Neuron (in vitro differentiated cells): ENCODE measurements around the gene HMCN2.

Experiments
- H2AFZ ChIP-seq: one replicate; pipeline ENCODE4 v1.6.1; 2013; ENCODE audit warnings: low read depth, mild to moderate bottlenecking, inconsistent platforms, low read length, moderate library complexity
- H3K27me3 ChIP-seq: one replicate; pipeline ENCODE4 v1.6.1; 2013; ENCODE audit warnings: low read length; ENCODE audit not compliant: insufficient read depth
- H3K36me3 ChIP-seq: one replicate; pipeline ENCODE4 v1.6.1; 2013; ENCODE audit warnings: low read length; ENCODE audit not compliant: insufficient read depth
- H3K4me1 ChIP-seq: one replicate; pipeline ENCODE4 v1.6.1; 2013; ENCODE audit warnings: low read length; ENCODE audit not compliant: insufficient read depth
- H3K4me3 ChIP-seq: 2 replicates; pipeline ENCODE4 v1.5.1; 2013; ENCODE audit warnings: mild to moderate bottlenecking, low read length, moderate library complexity
- H3K9me3 ChIP-seq: one replicate; pipeline ENCODE4 v1.6.1; 2013; ENCODE audit warnings: low read length

The HMCN2 gene

DNA sequence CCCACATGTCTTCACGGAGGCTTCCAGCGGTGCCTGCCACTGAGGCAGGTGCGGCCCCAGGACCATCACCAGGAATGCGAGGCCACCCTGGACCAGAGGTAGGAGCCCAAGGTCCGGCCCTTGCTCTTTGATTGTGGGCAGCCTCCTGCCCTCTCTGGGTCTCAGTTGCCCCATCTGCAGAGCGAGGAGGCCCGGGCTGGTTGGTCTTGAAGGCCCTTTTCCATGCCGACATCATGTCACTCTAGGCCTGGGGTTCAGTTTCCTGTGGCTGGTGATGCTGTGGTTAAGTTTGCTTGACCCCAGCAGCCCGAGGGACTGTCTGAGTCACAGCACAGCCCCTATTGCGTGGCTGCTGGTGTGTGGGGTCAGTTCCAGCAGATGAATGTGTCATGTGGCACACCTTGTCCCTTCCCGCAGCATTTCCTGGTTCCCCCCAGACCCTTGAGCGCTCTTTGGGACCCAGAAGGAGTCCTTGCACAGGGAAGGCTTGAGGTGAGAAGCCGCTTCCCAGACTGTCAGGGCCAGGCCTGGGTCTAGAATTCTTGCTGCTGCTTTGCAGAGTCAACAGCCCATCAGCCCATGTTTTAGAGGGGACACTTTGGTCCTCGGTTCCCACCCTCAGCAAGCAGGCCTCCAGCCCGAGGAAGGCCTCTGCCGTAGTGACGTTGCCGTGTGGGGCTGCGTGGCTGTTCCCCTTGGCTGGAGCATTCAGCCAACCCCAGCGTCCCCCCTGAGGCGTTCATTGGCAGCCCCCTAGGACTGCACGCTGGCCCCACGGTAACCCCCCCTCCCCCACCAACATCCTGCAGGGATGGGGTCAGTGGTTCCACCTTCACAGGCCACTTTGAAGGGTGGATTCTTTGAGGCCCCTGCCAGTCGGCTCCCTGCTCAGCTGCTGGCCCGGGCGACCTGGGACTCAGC lies 31.0 kb upstream of the HMCN2 start:
- Histone ChIP-seq H3K9me3 (no peaks in the 10 kb centered on the region), H3K36me3 (peaks cover 25% of the 10 kb centered on the region), H3K27me3 (no peaks in the 10 kb centered on the region), H3K4me3 (no peak overlapping the region), H3K4me1 (peaks cover 4% of the 10 kb centered on the region), H2AFZ (no peak overlapping the region)

DNA sequence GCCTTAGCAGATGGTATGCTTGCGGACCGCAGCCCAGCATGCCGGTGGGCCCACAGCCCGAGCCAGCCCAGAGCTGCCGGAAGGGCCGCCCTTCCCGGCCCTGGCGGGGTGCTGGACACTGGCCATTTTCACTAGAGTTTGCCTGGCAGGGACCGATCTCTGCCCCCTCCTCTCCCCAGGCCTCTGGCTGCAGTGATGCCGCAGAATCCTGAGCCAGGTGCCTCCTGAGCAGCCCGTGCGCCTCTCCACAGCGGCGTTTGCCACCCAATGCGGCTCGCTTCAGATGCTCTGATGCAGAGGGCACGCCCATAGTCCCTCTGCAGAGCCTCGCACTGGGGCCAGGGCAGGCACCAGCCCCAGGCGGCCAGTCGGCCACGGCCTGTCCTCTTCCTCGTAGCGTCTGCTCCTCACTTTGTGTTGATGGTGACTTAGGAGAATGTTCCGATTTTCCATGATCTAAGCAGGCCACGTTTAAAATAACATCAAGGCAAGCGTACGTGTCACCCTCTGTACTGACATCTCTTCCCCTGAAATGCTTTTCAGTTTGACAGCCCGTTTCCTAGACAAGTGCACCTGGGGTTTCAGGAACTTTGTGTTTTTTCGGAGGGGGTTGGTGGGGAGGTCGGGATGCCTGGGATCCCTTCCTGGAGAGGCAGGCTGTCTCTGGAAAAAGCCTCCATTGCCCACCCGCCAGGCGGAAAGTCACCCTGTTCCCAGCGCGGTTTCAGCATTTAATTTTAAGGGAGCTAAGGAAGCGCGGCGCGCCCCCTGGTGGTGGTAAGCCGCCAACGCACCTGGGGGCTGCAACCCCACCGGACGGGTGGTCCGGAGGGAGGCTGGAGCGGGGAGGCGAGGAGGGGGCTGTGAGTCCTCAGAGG lies 29.8 kb upstream of the HMCN2 start:
- peaks cover 13% of the 10 kb centered on the region for H3K4me1 ChIP-seq
- no peaks in the 10 kb centered on the region for H3K9me3 ChIP-seq
- H3K27me3 ChIP-seq, result no peaks in the 10 kb centered on the region
- no peak overlapping the region for H2AFZ ChIP-seq
- no peak overlapping the region for H3K4me3 ChIP-seq
- H3K36me3 ChIP-seq, result peaks cover 21% of the 10 kb centered on the region

GRCh38 chr9:130236436-130236985 lies 29.0 kb upstream of the HMCN2 start:
- no peak overlapping the region for H3K4me3 ChIP-seq
- peaks cover 21% of the 10 kb centered on the region for H3K36me3 ChIP-seq
- no peak overlapping the region for H2AFZ ChIP-seq
- no peaks in the 10 kb centered on the region for H3K27me3 ChIP-seq
- peaks cover 15% of the 10 kb centered on the region for H3K4me1 ChIP-seq
- no peaks in the 10 kb centered on the region for H3K9me3 ChIP-seq

DNA sequence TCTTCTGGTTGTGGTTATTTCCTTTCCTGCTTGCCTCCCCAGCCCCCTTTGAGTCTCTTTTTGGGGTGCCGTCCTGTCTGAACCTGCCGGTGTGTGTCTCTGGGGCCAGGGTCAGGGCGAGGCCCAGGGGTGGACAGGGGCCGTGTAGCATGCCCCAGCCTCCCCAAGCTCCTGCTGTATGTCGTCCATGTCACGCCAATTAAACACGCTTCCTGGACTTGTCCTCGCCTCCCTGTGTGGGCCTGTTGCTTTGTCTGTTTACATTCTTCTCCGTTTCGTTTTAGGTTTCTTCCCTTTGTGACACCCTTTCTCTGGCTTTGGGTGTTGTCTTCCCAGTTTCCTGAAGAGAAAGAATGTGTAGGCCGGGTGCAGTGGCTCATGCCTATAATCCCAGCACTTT lies 28.5 kb upstream of the HMCN2 start:
- H3K9me3 ChIP-seq, result no peaks in the 10 kb centered on the region
- peaks cover 15% of the 10 kb centered on the region for H3K4me1 ChIP-seq
- no peaks in the 10 kb centered on the region for H3K27me3 ChIP-seq
- H3K36me3 ChIP-seq, result peaks cover 21% of the 10 kb centered on the region
- H3K4me3 ChIP-seq, result no peak overlapping the region
- H2AFZ ChIP-seq, result no peak overlapping the region

DNA sequence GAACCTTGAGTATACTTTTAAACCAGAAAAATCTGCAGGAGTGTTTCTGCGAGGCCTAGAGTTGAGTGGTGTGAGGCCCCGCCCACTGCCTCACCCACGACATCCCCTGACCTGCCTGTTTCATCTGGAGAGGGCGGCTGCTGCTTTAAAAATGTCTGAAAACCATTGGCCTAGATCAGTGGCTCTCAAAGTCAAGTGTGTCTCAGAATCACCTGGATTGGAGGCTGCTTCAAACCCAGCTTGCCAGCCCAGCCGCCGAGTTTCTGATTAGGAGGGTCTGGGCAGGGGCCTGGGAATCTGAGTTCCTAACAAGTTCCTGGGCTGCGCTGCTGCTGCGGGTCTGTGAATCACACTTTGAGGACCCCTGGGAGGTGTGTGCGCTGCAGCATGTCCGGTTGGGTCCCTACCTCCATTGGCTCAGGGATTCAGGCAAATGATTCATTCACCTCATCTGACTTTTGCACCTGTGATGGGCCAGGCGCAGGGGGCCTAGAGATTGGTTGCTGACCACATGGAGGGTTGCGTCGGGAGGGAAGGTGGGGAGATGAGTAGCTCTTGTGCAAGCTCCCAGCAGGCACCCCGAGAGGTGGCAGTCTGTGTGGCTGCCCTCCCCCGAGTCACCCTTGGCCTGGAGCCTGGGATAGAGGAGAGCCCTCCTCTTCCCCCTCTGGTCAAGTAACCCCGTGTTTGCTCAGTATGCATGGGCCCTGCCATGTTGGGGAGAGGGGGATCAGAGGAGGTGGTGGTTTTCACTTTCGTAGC lies 27.6 kb upstream of the HMCN2 start:
- peaks cover 17% of the 10 kb centered on the region for H3K36me3 ChIP-seq
- peaks cover 18% of the 10 kb centered on the region for H3K4me1 ChIP-seq
- no peaks in the 10 kb centered on the region for H3K9me3 ChIP-seq
- no peak overlapping the region for H2AFZ ChIP-seq
- H3K27me3 ChIP-seq, result no peaks in the 10 kb centered on the region
- no peak overlapping the region for H3K4me3 ChIP-seq

- Histone ChIP-seq H3K4me1 (peaks cover 20% of the 10 kb centered on the region), H3K27me3 (no peaks in the 10 kb centered on the region), H2AFZ (no peak overlapping the region), H3K9me3 (no peaks in the 10 kb centered on the region), H3K4me3 (no peak overlapping the region), H3K36me3 (peaks cover 6% of the 10 kb centered on the region)
Measured at GRCh38 chr9:130239363-130239695, 26.2 kb upstream of the HMCN2 start.

GRCh38 chr9:130239741-130240241 lies 25.8 kb upstream of the HMCN2 start:
- H3K4me1 ChIP-seq, result peaks cover 20% of the 10 kb centered on the region
- no peak overlapping the region for H2AFZ ChIP-seq
- no peaks in the 10 kb centered on the region for H3K9me3 ChIP-seq
- H3K27me3 ChIP-seq, result no peaks in the 10 kb centered on the region
- H3K36me3 ChIP-seq, result peaks cover 1% of the 10 kb centered on the region
- H3K4me3 ChIP-seq, result no peak overlapping the region

GRCh38 chr9:130240410-130241197 lies 25.0 kb upstream of the HMCN2 start:
- Histone ChIP-seq H3K27me3 (no peaks in the 10 kb centered on the region), H2AFZ (no peak overlapping the region), H3K4me1 (peaks cover 20% of the 10 kb centered on the region), H3K9me3 (no peaks in the 10 kb centered on the region), H3K4me3 (no peak overlapping the region), H3K36me3 (no peaks in the 10 kb centered on the region)

- no peaks in the 10 kb centered on the region for H3K36me3 ChIP-seq
- no peaks in the 10 kb centered on the region for H3K27me3 ChIP-seq
- no peak overlapping the region for H3K4me3 ChIP-seq
- H2AFZ ChIP-seq, result no peak overlapping the region
- peaks cover 20% of the 10 kb centered on the region for H3K4me1 ChIP-seq
- no peaks in the 10 kb centered on the region for H3K9me3 ChIP-seq
Measured at GRCh38 chr9:130241198-130241535, 24.4 kb upstream of the HMCN2 start.

- Histone ChIP-seq H2AFZ (peak overlapping the region; percentile 51), H3K36me3 (no peaks in the 10 kb centered on the region), H3K9me3 (no peaks in the 10 kb centered on the region), H3K4me3 (peak overlapping the region; percentile 4), H3K27me3 (no peaks in the 10 kb centered on the region), H3K4me1 (peaks cover 20% of the 10 kb centered on the region)
Measured at GRCh38 chr9:130242270-130243014, 23.1 kb upstream of the HMCN2 start.

GRCh38 chr9:130243015-130243881 lies 22.3 kb upstream of the HMCN2 start:
- Histone ChIP-seq H3K36me3 (no peaks in the 10 kb centered on the region), H3K27me3 (no peaks in the 10 kb centered on the region), H3K4me3 (peak overlapping the region; percentile 4), H3K4me1 (peaks cover 20% of the 10 kb centered on the region), H2AFZ (peak overlapping the region; percentile 51), H3K9me3 (no peaks in the 10 kb centered on the region)
